Caco-2 (cell line): ENCODE data around the gene INAFM2. TPM values are rescaled to one million over a fixed set of nuclear protein-coding genes. Genes with fewer than 3 reads are reported as not detected.

ENCODE experiments used
- BruUV-seq: library from RNA; stranded (reverse); fragments of 400-500 nt; replicated peaks from 2 replicates; lab custom pipeline; 2021; lab: Mats Ljungman, UMichigan
- CTCF ChIA-PET: fragments of 300-600 bp; sonication (Branson Sonifier 250); formaldehyde crosslinking; loops from one replicate; lab custom pipeline; 2022; ENCODE audit warnings: antibody characterized with exemption; lab: Charles Lee
- POLR2A ChIA-PET: fragments of 300-600 bp; sonication (Branson Sonifier 250); formaldehyde crosslinking; loops from one replicate; lab custom pipeline; 2022; ENCODE audit warnings: antibody characterized with exemption; lab: Charles Lee
- DNase-seq, 2 experiments: peaks; one replicate each; pipeline versions ENCODE4 v3.0.0 to v3.0.0-alpha.2; 2020 to 2022
- H3K27me3 ChIP-seq: replicated peaks from 2 replicates; pipeline ENCODE4 v1.6.0; 2011; ENCODE audit warnings: low read length; ENCODE audit not compliant: control insufficient read depth, insufficient read depth
- H3K36me3 ChIP-seq: 2 replicates; pipeline ENCODE4 v1.5.1; 2011; ENCODE audit warnings: low read length; ENCODE audit not compliant: control insufficient read depth, insufficient read depth
- H3K4me1 ChIP-seq: fragments of 250-450 bp; sonication (Bioruptor Pico); 2 replicates; pipeline ENCODE4 v1.5.1; 2020; ENCODE audit warnings: mild to moderate bottlenecking
- H3K4me3 ChIP-seq: 2 replicates; pipeline ENCODE4 v1.5.1; 2011; ENCODE audit warnings: low read depth, mild to moderate bottlenecking, control low read depth, low read length
- H3K9me3 ChIP-seq: fragments of 250-450 bp; sonication (Bioruptor Pico); 2 replicates; pipeline ENCODE4 v1.5.1; 2020; ENCODE audit warnings: mild to moderate bottlenecking, moderate library complexity
- H3K27ac Mint-ChIP-seq: one replicate; pipeline ENCODE4 v1.8.0; 2022; ENCODE audit warnings: mixed read lengths; ENCODE audit not compliant: unreplicated experiment
- H3K27me3 Mint-ChIP-seq: one replicate; pipeline ENCODE4 v1.8.0; 2022; ENCODE audit warnings: mixed read lengths; ENCODE audit not compliant: insufficient read depth, unreplicated experiment
- H3K36me3 Mint-ChIP-seq: one replicate; pipeline ENCODE4 v1.8.0; 2022; ENCODE audit warnings: mild to moderate bottlenecking, mixed read lengths; ENCODE audit not compliant: insufficient read depth, unreplicated experiment
- H3K4me1 Mint-ChIP-seq: one replicate; pipeline ENCODE4 v1.8.0; 2022; ENCODE audit warnings: low read depth, mixed read lengths; ENCODE audit not compliant: unreplicated experiment
- H3K4me3 Mint-ChIP-seq: one replicate; pipeline ENCODE4 v1.8.0; 2022; ENCODE audit warnings: mild to moderate bottlenecking, moderate library complexity, mixed read lengths; ENCODE audit not compliant: unreplicated experiment
- H3K9me3 Mint-ChIP-seq: one replicate; pipeline ENCODE4 v1.8.0; 2022; ENCODE audit warnings: mixed read lengths; ENCODE audit not compliant: unreplicated experiment
- intact Hi-C: fragments of 100-400 bp; cut with micrococcal nuclease; formaldehyde crosslinking; loops from one replicate; pipeline ENCODE4 v1.10.0; 2022; ENCODE audit not compliant: unreplicated experiment
- total RNA-seq: library from RNA; stranded (reverse); gene quantifications from 2 replicates; pipeline ENCODE4 v1.2.3, GENCODE V29; 2022
- TF ChIP-seq, protein P1 (sequence below), 2 experiments: fragments of 200-600 bp in 1 of 2; IDR thresholded peaks; 1 replicate in 1 of 2; 2 replicates in 1 of 2; pipeline versions ENCODE4 v1.5.1 to v1.8.0; 2011 to 2022; ENCODE audit warnings: antibody characterized with exemption in 1 of 2, control low read depth in 1 of 2, inconsistent platforms in 1 of 2, low read depth in 1 of 2, low read length in 1 of 2, mild to moderate bottlenecking in 1 of 2, moderate library complexity in 1 of 2; ENCODE audit not compliant: insufficient read depth in 1 of 2, severe bottlenecking in 1 of 2, unreplicated experiment in 1 of 2

The INAFM2 gene
- total RNA-seq, 1 experiment from 2014 or later = 13.4 TPM

DNA sequence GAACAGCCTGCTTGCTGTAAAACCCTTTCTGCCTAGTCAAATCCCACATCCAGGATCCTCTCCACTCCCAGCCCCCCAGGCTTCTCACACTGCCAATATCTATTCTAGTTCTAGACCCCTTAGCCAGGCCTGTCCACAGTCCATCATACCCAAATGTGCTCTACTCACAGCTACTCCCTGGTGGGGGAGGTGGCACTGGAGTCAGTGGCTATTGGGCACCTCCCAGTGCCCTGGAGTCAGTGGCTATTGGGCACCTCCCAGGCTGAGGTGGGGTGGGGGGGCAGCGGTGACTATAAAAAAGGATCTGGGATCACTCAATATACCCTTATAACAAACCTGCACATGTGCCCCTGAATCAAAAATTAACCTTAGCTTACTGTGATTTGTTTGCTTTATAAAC is 33.8 kb downstream of the INAFM2 start:
- peaks cover 9% of the 10 kb centered on the region for H3K36me3 Mint-ChIP-seq
- TF ChIP-seq, protein P1, sequence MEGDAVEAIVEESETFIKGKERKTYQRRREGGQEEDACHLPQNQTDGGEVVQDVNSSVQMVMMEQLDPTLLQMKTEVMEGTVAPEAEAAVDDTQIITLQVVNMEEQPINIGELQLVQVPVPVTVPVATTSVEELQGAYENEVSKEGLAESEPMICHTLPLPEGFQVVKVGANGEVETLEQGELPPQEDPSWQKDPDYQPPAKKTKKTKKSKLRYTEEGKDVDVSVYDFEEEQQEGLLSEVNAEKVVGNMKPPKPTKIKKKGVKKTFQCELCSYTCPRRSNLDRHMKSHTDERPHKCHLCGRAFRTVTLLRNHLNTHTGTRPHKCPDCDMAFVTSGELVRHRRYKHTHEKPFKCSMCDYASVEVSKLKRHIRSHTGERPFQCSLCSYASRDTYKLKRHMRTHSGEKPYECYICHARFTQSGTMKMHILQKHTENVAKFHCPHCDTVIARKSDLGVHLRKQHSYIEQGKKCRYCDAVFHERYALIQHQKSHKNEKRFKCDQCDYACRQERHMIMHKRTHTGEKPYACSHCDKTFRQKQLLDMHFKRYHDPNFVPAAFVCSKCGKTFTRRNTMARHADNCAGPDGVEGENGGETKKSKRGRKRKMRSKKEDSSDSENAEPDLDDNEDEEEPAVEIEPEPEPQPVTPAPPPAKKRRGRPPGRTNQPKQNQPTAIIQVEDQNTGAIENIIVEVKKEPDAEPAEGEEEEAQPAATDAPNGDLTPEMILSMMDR (IDR thresholded peaks at IDR 0.05; ENCODE audit: insufficient read depth in 1 of 2, low read depth in 1 of 2, low read length in 1 of 2, severe bottlenecking in 1 of 2, unreplicated experiment in 1 of 2) = no peak
- CTCF ChIA-PET = interaction anchor here (1.4 kb wide), 1 partner anchor 13 kb away, joined by 4 read pairs; no protein-coding TSS in a partner anchor
- H3K27ac Mint-ChIP-seq = no peak overlapping the region
- no peak for DNase-seq
- BruUV-seq = no TSS peak
- POLR2A ChIA-PET = no interaction called here
- peak overlapping the region; percentile 50 for H3K4me3 ChIP-seq
- no peaks in the 10 kb centered on the region; the same call in 1 of the 2 replicates for H3K36me3 ChIP-seq
- H3K9me3 Mint-ChIP-seq = no peaks in the 10 kb centered on the region
- peaks cover 37% of the 10 kb centered on the region for H3K4me1 ChIP-seq
- H3K27me3 Mint-ChIP-seq = no peaks in the 10 kb centered on the region
- no peaks in the 10 kb centered on the region for H3K9me3 ChIP-seq
- no peaks in the 10 kb centered on the region for H3K27me3 ChIP-seq
- H3K4me1 Mint-ChIP-seq = peaks cover 49% of the 10 kb centered on the region
- intact Hi-C loops = no loop called here
- peak overlapping the region; percentile 88 for H3K4me3 Mint-ChIP-seq

DNA sequence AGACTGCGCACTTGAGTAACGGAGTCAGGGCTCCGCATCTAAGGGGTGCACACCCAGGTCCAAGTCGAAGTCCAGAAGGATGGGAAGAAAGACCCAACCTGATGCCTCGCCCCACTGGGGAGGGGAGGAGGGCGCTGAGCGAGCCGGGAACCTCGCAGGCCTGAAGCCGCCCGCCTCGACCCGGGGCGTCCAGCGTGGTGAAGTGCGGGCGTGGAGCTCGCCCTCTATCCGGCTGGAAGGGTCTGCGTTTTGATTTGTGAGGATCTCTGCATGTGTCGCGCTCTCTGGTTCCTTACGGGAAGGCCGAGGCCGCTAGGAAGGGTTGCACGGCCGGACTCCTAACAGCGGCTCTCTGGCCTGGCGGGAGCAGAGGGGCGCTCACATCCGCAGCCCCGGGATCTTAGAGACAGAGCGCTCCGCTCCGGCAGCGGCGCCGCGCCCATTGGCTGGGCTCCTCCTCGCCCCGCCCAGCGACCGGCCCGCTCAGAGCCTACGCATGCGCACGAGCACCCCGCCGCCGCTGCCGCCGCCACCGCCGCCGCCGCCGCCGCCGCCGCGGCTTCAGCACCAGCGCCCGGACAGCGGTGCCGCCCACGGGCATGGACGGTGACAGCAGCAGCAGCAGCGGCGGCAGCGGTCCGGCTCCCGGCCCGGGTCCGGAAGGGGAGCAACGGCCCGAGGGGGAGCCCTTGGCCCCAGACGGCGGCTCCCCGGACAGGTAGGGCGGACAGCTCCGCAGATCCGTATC is 34.4 kb downstream of the INAFM2 start, which contains the start of gene DISP2:
TSS of gene DISP2 (plus strand) at position 497 of the 748 bp plus-strand sequence. CDS start at position 600, 103 bp downstream.
- Mint-ChIP-seq H3K36me3 (peaks cover 9% of the 10 kb centered on the region), H3K27ac (no peak within 1 kb of the TSS), H3K4me1 (peaks cover 43% of the 10 kb centered on the region), H3K9me3 (no peaks in the 10 kb centered on the region), H3K4me3 (peak within 1 kb of the TSS; percentile 88), H3K27me3 (no peaks in the 10 kb centered on the region)
- intact Hi-C loops = loop anchor here (1.0 kb wide), 1 partner anchor 12 kb away; no protein-coding TSS in a partner anchor
- Histone ChIP-seq H3K4me3 (peak within 1 kb of the TSS; percentile 64), H3K36me3 (no peaks in the 10 kb centered on the region; the same call in 1 of the 2 replicates), H3K4me1 (peaks cover 31% of the 10 kb centered on the region), H3K27me3 (no peaks in the 10 kb centered on the region), H3K9me3 (no peaks in the 10 kb centered on the region)
- CTCF ChIA-PET = interaction anchor here (1.4 kb wide), 1 partner anchor 13 kb away, joined by 4 read pairs; no protein-coding TSS in a partner anchor
- TSS peak; percentile 71 for BruUV-seq
- TF ChIP-seq, protein P1 (IDR thresholded peaks at IDR 0.05; ENCODE audit: insufficient read depth in 1 of 2, low read depth in 1 of 2, low read length in 1 of 2, severe bottlenecking in 1 of 2, unreplicated experiment in 1 of 2) = no peak
- POLR2A ChIA-PET = interaction anchor here (0.5 to 0.7 kb wide), 2 partner anchors 12 to 128 kb away, joined by 4 to 8 read pairs; no protein-coding TSS in a partner anchor
- peak; percentile 86 to 95 for DNase-seq
